ENCODE measurements around the gene ZBTB3. TPM values are rescaled to one million over a fixed set of nuclear protein-coding genes. Genes with fewer than 3 reads are reported as not detected.

The ZBTB3 gene
- total and polyA plus RNA-seq, 9 of the 15 experiments (the other 6 are each of a cell fraction or from before 2014, with no cell fraction given), result 1.9 to 10.0 (median 4.9) TPM

DNA sequence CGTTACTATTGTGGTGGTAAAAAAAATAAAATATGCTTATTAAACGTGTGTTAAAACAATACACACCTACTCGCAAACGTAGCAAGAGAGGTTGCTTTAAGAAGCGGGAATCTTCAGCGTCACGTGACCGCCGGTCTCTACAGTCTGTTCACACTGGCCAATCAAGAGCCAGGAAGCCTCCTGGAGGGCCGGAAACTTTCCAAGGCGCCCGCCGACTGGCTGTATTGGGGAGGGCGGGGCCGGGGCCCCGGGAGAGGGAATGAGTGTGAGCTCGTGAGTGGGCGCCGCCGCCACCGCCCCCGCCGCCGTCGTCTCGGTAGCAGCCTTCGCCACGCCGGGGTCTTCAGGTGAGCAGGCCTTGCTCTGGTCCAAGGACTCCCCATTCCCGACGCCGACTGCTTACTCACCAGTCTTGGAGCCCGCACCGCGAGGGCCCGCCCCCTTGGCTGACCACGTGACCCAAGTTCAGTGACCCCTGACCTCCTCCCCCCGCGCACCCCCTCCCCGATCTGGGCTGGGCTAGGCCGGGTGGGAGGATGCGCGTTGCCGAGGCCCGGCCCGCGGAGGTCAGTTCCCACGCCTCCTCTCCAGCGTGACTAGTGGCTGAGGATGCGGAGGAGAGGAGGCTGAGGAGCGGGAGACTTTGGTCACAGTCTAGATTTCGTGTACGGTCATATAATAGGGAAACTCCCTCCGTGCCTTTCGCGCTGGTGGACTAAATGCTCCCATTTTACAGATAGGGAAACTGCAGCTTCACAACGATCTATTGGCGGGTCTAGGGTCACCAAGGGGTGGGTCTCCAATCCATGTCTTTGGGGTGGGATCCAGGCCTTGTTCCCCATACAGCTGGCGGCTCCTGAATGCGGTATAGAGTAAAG, 17.4 kb upstream of the ZBTB3 start, which contains the start of gene TAF6L (continued):
- no peak for TF ChIP-seq PRMT5 (CRISPR knock-in tag; IDR thresholded peaks at IDR 0.05)
- TF ChIP-seq PHF21A (IDR thresholded peaks at IDR 0.05; ENCODE audit: borderline replicate concordance, low read depth), result peak; percentile 82; the same call in 1 of the 2 replicates
- TF ChIP-seq, protein P1, sequence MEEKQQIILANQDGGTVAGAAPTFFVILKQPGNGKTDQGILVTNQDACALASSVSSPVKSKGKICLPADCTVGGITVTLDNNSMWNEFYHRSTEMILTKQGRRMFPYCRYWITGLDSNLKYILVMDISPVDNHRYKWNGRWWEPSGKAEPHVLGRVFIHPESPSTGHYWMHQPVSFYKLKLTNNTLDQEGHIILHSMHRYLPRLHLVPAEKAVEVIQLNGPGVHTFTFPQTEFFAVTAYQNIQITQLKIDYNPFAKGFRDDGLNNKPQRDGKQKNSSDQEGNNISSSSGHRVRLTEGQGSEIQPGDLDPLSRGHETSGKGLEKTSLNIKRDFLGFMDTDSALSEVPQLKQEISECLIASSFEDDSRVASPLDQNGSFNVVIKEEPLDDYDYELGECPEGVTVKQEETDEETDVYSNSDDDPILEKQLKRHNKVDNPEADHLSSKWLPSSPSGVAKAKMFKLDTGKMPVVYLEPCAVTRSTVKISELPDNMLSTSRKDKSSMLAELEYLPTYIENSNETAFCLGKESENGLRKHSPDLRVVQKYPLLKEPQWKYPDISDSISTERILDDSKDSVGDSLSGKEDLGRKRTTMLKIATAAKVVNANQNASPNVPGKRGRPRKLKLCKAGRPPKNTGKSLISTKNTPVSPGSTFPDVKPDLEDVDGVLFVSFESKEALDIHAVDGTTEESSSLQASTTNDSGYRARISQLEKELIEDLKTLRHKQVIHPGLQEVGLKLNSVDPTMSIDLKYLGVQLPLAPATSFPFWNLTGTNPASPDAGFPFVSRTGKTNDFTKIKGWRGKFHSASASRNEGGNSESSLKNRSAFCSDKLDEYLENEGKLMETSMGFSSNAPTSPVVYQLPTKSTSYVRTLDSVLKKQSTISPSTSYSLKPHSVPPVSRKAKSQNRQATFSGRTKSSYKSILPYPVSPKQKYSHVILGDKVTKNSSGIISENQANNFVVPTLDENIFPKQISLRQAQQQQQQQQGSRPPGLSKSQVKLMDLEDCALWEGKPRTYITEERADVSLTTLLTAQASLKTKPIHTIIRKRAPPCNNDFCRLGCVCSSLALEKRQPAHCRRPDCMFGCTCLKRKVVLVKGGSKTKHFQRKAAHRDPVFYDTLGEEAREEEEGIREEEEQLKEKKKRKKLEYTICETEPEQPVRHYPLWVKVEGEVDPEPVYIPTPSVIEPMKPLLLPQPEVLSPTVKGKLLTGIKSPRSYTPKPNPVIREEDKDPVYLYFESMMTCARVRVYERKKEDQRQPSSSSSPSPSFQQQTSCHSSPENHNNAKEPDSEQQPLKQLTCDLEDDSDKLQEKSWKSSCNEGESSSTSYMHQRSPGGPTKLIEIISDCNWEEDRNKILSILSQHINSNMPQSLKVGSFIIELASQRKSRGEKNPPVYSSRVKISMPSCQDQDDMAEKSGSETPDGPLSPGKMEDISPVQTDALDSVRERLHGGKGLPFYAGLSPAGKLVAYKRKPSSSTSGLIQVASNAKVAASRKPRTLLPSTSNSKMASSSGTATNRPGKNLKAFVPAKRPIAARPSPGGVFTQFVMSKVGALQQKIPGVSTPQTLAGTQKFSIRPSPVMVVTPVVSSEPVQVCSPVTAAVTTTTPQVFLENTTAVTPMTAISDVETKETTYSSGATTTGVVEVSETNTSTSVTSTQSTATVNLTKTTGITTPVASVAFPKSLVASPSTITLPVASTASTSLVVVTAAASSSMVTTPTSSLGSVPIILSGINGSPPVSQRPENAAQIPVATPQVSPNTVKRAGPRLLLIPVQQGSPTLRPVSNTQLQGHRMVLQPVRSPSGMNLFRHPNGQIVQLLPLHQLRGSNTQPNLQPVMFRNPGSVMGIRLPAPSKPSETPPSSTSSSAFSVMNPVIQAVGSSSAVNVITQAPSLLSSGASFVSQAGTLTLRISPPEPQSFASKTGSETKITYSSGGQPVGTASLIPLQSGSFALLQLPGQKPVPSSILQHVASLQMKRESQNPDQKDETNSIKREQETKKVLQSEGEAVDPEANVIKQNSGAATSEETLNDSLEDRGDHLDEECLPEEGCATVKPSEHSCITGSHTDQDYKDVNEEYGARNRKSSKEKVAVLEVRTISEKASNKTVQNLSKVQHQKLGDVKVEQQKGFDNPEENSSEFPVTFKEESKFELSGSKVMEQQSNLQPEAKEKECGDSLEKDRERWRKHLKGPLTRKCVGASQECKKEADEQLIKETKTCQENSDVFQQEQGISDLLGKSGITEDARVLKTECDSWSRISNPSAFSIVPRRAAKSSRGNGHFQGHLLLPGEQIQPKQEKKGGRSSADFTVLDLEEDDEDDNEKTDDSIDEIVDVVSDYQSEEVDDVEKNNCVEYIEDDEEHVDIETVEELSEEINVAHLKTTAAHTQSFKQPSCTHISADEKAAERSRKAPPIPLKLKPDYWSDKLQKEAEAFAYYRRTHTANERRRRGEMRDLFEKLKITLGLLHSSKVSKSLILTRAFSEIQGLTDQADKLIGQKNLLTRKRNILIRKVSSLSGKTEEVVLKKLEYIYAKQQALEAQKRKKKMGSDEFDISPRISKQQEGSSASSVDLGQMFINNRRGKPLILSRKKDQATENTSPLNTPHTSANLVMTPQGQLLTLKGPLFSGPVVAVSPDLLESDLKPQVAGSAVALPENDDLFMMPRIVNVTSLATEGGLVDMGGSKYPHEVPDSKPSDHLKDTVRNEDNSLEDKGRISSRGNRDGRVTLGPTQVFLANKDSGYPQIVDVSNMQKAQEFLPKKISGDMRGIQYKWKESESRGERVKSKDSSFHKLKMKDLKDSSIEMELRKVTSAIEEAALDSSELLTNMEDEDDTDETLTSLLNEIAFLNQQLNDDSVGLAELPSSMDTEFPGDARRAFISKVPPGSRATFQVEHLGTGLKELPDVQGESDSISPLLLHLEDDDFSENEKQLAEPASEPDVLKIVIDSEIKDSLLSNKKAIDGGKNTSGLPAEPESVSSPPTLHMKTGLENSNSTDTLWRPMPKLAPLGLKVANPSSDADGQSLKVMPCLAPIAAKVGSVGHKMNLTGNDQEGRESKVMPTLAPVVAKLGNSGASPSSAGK (IDR thresholded peaks at IDR 0.05), result peak; percentile 78
- TF ChIP-seq, protein P2, sequence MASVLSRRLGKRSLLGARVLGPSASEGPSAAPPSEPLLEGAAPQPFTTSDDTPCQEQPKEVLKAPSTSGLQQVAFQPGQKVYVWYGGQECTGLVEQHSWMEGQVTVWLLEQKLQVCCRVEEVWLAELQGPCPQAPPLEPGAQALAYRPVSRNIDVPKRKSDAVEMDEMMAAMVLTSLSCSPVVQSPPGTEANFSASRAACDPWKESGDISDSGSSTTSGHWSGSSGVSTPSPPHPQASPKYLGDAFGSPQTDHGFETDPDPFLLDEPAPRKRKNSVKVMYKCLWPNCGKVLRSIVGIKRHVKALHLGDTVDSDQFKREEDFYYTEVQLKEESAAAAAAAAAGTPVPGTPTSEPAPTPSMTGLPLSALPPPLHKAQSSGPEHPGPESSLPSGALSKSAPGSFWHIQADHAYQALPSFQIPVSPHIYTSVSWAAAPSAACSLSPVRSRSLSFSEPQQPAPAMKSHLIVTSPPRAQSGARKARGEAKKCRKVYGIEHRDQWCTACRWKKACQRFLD (CRISPR knock-in tag; IDR thresholded peaks at IDR 0.05), result peak; percentile 74; the same call in 1 of the 2 replicates
- peak; percentile 99 for TF ChIP-seq MAZ (CRISPR knock-in tag; conservative IDR thresholded peaks at IDR 0.05 in 1 of 2, IDR thresholded peaks at IDR 0.05 in 1 of 2)
- TF ChIP-seq, protein P3, sequence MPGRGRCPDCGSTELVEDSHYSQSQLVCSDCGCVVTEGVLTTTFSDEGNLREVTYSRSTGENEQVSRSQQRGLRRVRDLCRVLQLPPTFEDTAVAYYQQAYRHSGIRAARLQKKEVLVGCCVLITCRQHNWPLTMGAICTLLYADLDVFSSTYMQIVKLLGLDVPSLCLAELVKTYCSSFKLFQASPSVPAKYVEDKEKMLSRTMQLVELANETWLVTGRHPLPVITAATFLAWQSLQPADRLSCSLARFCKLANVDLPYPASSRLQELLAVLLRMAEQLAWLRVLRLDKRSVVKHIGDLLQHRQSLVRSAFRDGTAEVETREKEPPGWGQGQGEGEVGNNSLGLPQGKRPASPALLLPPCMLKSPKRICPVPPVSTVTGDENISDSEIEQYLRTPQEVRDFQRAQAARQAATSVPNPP (IDR thresholded peaks at IDR 0.05; ENCODE audit: borderline replicate concordance, insufficient read depth, insufficient read length), result no peak
- TF ChIP-seq NRF1 (conservative IDR thresholded peaks at IDR 0.05 in 1 of 2, IDR thresholded peaks at IDR 0.05 in 1 of 2), result peak; percentile 85 to 87

Data from K562 (cell line).